ENCODE measurements around the gene TNS1.

- TF ChIP-seq CTCF (IDR thresholded peaks at IDR 0.05 in 2 of 3, conservative IDR thresholded peaks at IDR 0.05 in 1 of 3; ENCODE audit: borderline replicate concordance in 1 of 3, insufficient read depth in 1 of 3, low read depth in 2 of 3, low read length in 2 of 3) (no peak), ZFX (IDR thresholded peaks at IDR 0.05) (no peak), CBX3 (IDR thresholded peaks at IDR 0.05; ENCODE audit: low read depth) (no peak), POLR2A (IDR thresholded peaks at IDR 0.05; ENCODE audit: borderline replicate concordance, extremely low read depth, insufficient read depth, insufficient read length) (no peak), MAX (IDR thresholded peaks at IDR 0.05) (no peak), CEBPB (IDR thresholded peaks at IDR 0.05; ENCODE audit: low read depth) (no peak), RAD21 (IDR thresholded peaks at IDR 0.05; ENCODE audit: low read depth) (no peak), SP1 (IDR thresholded peaks at IDR 0.05; ENCODE audit: low read depth) (no peak)
Observed at GRCh38 chr2:218033208-218033589, 30.4 kb upstream of the TNS1 start.

All from HCT116 (cell line).